T1000 (cell line): ENCODE measurements around the gene CNST.

ENCODE experiments used
- DNase-seq: peaks from one replicate; lab custom pipeline; 2025; ENCODE audit warnings: mixed read lengths; lab: John Stamatoyannopoulos, UW

CNST gene

GRCh38 chr1:246566128-246566812 is at the start of gene CNST, which contains the start of gene TFB2M:
Gene CNST, plus strand, starts transcription at chr1:246566456. Its CDS starts 25,107 bp downstream, at chr1:246591563.
Gene TFB2M, minus strand, starts transcription at chr1:246566261. Its CDS starts 123 bp downstream, at chr1:246566138.
- DNase-seq = peak; percentile 97

- DNase-seq = no peak
Observed at GRCh38 chr1:246517391-246517790, 48.9 kb upstream of the CNST start.

GRCh38 chr1:246518456-246519205 is 47.6 kb upstream of the CNST start:
- no peak for DNase-seq

GRCh38 chr1:246519514-246519913 is 46.7 kb upstream of the CNST start:
- no peak for DNase-seq

- no peak for DNase-seq
Observed at GRCh38 chr1:246526380-246526779, 39.9 kb upstream of the CNST start.

- DNase-seq = no peak
Observed at GRCh38 chr1:246526915-246527314, 39.3 kb upstream of the CNST start.

GRCh38 chr1:246527402-246528088 is 38.7 kb upstream of the CNST start:
- no peak for DNase-seq

GRCh38 chr1:246528933-246529731 is 37.1 kb upstream of the CNST start:
- no peak for DNase-seq

- DNase-seq = no peak
Observed at GRCh38 chr1:246530482-246530881, 35.8 kb upstream of the CNST start.

- DNase-seq = no peak
Observed at GRCh38 chr1:246532519-246532918, 33.7 kb upstream of the CNST start.

GRCh38 chr1:246533371-246533905 is 32.8 kb upstream of the CNST start:
- DNase-seq = no peak

- DNase-seq = no peak
Observed at GRCh38 chr1:246534114-246534513, 32.1 kb upstream of the CNST start.

- no peak for DNase-seq
Observed at GRCh38 chr1:246537441-246537840, 28.8 kb upstream of the CNST start.

- no peak for DNase-seq
Observed at GRCh38 chr1:246537887-246538286, 28.4 kb upstream of the CNST start.

GRCh38 chr1:246540738-246541491 is 25.3 kb upstream of the CNST start:
- DNase-seq = no peak

- DNase-seq = no peak
Observed at GRCh38 chr1:246544001-246544400, 22.3 kb upstream of the CNST start.

GRCh38 chr1:246549665-246550064 is 16.6 kb upstream of the CNST start:
- DNase-seq = no peak

GRCh38 chr1:246550402-246550801 is 15.9 kb upstream of the CNST start:
- no peak for DNase-seq

- DNase-seq = no peak
Observed at GRCh38 chr1:246552110-246552509, 14.1 kb upstream of the CNST start.

- no peak for DNase-seq
Observed at GRCh38 chr1:246554201-246554600, 12.1 kb upstream of the CNST start.

GRCh38 chr1:246558041-246558440 is 8.2 kb upstream of the CNST start:
- no peak for DNase-seq
